Loucy (cell line): Measurements from ENCODE around the gene C1QTNF12.

ENCODE experiments used
- H2AFZ ChIP-seq: fragments of 200-600 bp; sonication (generic); 2 replicates; pipeline ENCODE4 v1.6.0; 2016; ENCODE audit warnings: antibody characterized with exemption, mild to moderate bottlenecking, low read length, moderate library complexity
- H3F3A ChIP-seq: fragments of 200-600 bp; 2 replicates; pipeline ENCODE4 v1.6.0; 2016; ENCODE audit warnings: antibody characterized with exemption, low read depth, mild to moderate bottlenecking
- H3K27me3 ChIP-seq: fragments of 200-600 bp; sonication (generic); 2 replicates; pipeline ENCODE4 v1.6.1; 2014; ENCODE audit warnings: low read length, mild to moderate bottlenecking; ENCODE audit not compliant: insufficient read depth, poor library complexity, severe bottlenecking
- H3K36me3 ChIP-seq: fragments of 200-600 bp; sonication (generic); 2 replicates; pipeline ENCODE4 v1.6.1; 2016; ENCODE audit warnings: low read length; ENCODE audit not compliant: insufficient read depth
- H3K4me1 ChIP-seq: fragments of 200-600 bp; sonication (generic); 2 replicates; pipeline ENCODE4 v1.5.1; 2014; ENCODE audit warnings: low read length, mild to moderate bottlenecking; ENCODE audit not compliant: insufficient read depth, poor library complexity, severe bottlenecking
- H3K4me2 ChIP-seq: fragments of 200-600 bp; sonication (generic); 2 replicates; pipeline ENCODE4 v1.6.0; 2014; ENCODE audit warnings: antibody characterized with exemption, low read length, low read depth, mild to moderate bottlenecking; ENCODE audit not compliant: poor library complexity, severe bottlenecking
- H3K4me3 ChIP-seq: fragments of 200-600 bp; sonication (generic); 2 replicates; pipeline ENCODE4 v1.5.1; 2014; ENCODE audit warnings: low read length, mild to moderate bottlenecking, mixed read lengths; ENCODE audit not compliant: poor library complexity, severe bottlenecking
- H3K79me2 ChIP-seq: fragments of 200-600 bp; sonication (generic); 2 replicates; pipeline ENCODE4 v1.6.1; 2014; ENCODE audit warnings: low read length; ENCODE audit not compliant: insufficient read depth
- H3K9ac ChIP-seq: fragments of 200-600 bp; sonication (generic); 2 replicates; pipeline ENCODE4 v1.6.0; 2014; ENCODE audit warnings: mild to moderate bottlenecking, low read depth, low read length, moderate library complexity; ENCODE audit not compliant: poor library complexity, severe bottlenecking
- H3K9me2 ChIP-seq: fragments of 200-600 bp; sonication (generic); replicated peaks from 2 replicates; pipeline ENCODE4 v1.6.1; 2016; ENCODE audit warnings: low read depth, low read length, mixed read lengths
- H3K9me3 ChIP-seq: fragments of 200-600 bp; sonication (generic); 2 replicates; pipeline ENCODE4 v1.6.1; 2014; ENCODE audit warnings: mild to moderate bottlenecking, antibody characterized with exemption, low read length, low read depth; ENCODE audit not compliant: insufficient read depth
- H4K20me1 ChIP-seq: fragments of 200-600 bp; sonication (generic); 2 replicates; pipeline ENCODE4 v1.6.0; 2014; ENCODE audit warnings: antibody characterized with exemption, low read length, mild to moderate bottlenecking; ENCODE audit not compliant: insufficient read depth, poor library complexity, severe bottlenecking
- CTCF ChIP-seq: fragments of 200-600 bp; sonication (generic); conservative IDR thresholded peaks from 2 replicates; pipeline ENCODE4 v1.5.1; 2014; ENCODE audit warnings: mild to moderate bottlenecking, antibody characterized with exemption, low read length
- EZH2phosphoT487 ChIP-seq: fragments of 200-600 bp; IDR thresholded peaks from 2 replicates; pipeline ENCODE4 v1.6.1; 2018; ENCODE audit warnings: antibody characterized with exemption, mild to moderate bottlenecking, moderate library complexity, borderline replicate concordance

The C1QTNF12 gene

DNA sequence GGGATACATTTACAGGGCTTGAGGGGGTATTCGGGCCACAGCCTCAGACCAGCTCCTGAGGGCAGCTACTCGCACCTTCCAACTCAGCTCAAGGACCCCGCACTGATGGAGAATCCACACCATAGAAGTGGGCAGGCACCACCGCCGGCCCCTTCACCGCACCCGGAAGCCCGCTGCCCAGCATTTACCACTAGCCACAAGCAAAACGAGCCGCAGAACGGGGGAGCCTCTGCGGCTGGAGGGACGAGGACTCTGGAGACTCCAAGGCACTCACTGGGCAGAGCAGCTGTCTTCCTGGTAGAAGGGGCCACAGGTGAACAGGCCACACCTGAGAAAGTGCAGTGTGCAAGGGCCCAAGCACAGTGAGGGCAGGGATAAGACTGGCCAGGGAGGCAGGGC, 21.8 kb upstream of the C1QTNF12 start:
- peaks cover 2% of the 10 kb centered on the region; the same call in 1 of the 2 replicates for H3K36me3 ChIP-seq

DNA sequence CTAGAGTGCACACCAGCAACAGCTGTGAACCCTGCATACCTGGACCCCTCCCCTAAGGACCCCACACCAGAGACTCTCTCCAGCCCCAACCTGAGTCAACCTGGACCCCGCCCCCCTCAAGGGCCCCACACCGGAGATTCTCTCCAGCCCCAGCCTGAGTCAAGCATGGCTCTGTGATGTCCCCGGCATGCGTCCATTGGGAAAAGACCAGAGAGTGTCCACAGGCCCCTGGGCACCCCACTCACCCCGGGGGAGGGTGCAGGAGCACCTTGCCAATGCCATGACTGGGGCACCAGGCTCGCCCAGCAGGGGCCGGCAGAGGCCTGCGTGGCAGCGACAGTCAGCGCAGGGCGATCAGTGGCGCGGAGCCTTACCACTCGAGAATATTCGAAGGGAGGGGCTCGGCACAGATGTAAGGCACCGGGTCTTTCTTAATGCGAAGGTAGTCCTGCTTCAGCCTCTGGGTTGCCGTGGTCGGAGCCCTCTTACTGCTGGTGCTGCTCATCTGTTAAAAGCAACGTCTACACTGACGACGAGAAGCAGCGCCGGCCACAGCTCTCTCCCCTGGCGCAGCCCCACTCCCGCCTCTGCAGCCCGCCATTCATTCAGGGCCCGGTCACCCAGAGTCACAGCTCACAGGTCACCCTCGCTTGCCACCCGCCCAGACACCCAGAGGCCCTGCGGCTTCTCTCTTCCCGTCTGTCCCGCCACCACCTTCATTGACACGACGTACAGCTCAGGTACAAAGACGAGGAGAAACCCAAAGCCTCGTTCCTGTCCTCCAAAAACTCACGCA, 21.2 kb upstream of the C1QTNF12 start:
- Histone ChIP-seq H3K9me2 (no peaks in the 10 kb centered on the region), H3K4me3 (no peak overlapping the region), H3K9ac (no peak overlapping the region), H3K36me3 (peaks cover 7% of the 10 kb centered on the region; the same call in 1 of the 2 replicates), H3K4me2 (no peak overlapping the region), H3K9me3 (no peaks in the 10 kb centered on the region), H3K4me1 (peaks cover 22% of the 10 kb centered on the region), H3K79me2 (peaks cover 56% of the 10 kb centered on the region), H3F3A (no peaks in the 10 kb centered on the region), H3K27me3 (no peaks in the 10 kb centered on the region), H2AFZ (no peak overlapping the region), H4K20me1 (peaks cover 48% of the 10 kb centered on the region)
- TF ChIP-seq CTCF (no peak), EZH2phosphoT487 (no peak)

More for the DNA sequence above, 21.8 kb upstream of the C1QTNF12 start:
- Histone ChIP-seq H3K9me2 (no peaks in the 10 kb centered on the region), H3K4me1 (peaks cover 24% of the 10 kb centered on the region), H3K27me3 (no peaks in the 10 kb centered on the region), H4K20me1 (peaks cover 54% of the 10 kb centered on the region), H3F3A (no peaks in the 10 kb centered on the region), H3K4me2 (no peak overlapping the region), H3K79me2 (peaks cover 62% of the 10 kb centered on the region), H3K9ac (no peak overlapping the region), H3K9me3 (no peaks in the 10 kb centered on the region), H3K4me3 (no peak overlapping the region), H2AFZ (no peak overlapping the region)
- TF ChIP-seq EZH2phosphoT487 = no peak
- TF ChIP-seq CTCF = no peak

- Histone ChIP-seq H4K20me1 (peaks cover 21% of the 10 kb centered on the region), H3K79me2 (peaks cover 27% of the 10 kb centered on the region), H3K9ac (no peak overlapping the region), H3K9me3 (no peaks in the 10 kb centered on the region), H3K9me2 (no peaks in the 10 kb centered on the region), H3K27me3 (no peaks in the 10 kb centered on the region), H3F3A (no peaks in the 10 kb centered on the region), H2AFZ (no peak overlapping the region), H3K36me3 (peaks cover 11% of the 10 kb centered on the region; the same call in 1 of the 2 replicates), H3K4me3 (no peak overlapping the region), H3K4me2 (no peak overlapping the region), H3K4me1 (no peaks in the 10 kb centered on the region)
- TF ChIP-seq CTCF (peak; percentile 48), EZH2phosphoT487 (no peak)
Observed at GRCh38 chr1:1264868-1265272, 18.3 kb upstream of the C1QTNF12 start.
